ENCODE results near the gene THRB.

- TF ChIP-seq CTCF (IDR thresholded peaks at IDR 0.05) (no peak), POLR2A (IDR thresholded peaks at IDR 0.05) (no peak), POLR2AphosphoS5 (IDR thresholded peaks at IDR 0.05) (no peak)
Measured at GRCh38 chr3:24513463-24513862, 18.8 kb upstream of the THRB start.
